COLO668 (cell line): ENCODE data around the gene DHRS1.

Source experiments
- DNase-seq: peaks from one replicate; lab custom pipeline; 2025; ENCODE audit not compliant: unreplicated experiment; lab: John Stamatoyannopoulos, UW

Gene DHRS1

DNA sequence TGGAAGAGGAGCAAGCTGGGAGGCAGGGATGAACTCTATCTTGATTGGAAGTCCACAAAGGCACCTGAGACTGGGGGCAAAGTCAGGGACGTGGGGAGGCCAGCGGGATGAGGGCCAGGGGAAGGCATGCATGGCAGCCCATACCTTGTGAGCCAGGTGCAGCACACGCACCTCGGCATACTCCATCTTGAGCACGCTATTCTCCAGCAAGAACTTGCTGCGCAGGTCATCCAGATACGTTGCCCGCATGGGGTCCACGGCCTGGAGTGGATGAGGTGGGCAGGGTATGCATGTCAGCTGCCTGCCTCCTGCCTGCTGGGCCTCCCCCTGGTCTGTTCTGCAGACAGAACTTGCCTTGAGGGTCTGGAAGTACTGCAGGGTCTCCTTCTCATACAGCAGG is 32.1 kb downstream of the DHRS1 start:
- DNase-seq = no peak

GRCh38 chr14:24266344-24267244 is 33.0 kb downstream of the DHRS1 start:
- DNase-seq = no peak

- DNase-seq = no peak
These were observed 35.3 kb downstream of the DHRS1 start for GRCh38 chr14:24264298-24264697.

DNA sequence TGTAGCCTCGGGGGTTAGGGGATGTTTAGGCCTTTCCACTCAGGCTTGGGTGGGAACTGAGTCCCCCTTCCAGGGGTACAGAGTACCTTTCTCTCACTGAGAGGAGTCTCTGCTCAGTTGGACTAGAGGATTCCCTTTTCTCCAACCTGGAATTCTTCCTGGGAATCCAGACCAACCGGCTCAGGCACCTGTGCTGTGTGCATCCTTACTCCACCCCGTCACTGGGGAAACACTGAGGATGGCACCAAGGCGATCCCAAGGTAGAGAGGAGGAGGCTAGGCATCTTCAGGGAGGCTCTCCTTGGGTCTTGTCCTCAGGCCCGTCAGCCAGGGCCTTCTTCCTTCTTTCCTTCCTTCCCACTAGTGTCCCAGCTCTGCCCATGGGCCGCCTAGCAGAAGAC is 35.7 kb downstream of the DHRS1 start:
- DNase-seq = no peak

GRCh38 chr14:24262821-24263733 is 36.5 kb downstream of the DHRS1 start, which contains the start of gene TGM1:
TSS of gene TGM1 (minus strand) at chr14:24263177. CDS start at chr14:24262352, 825 bp downstream.
- DNase-seq = no peak

GRCh38 chr14:24261969-24262327 is 37.6 kb downstream of the DHRS1 start:
- no peak for DNase-seq

- no peak for DNase-seq
These were observed 38.2 kb downstream of the DHRS1 start for GRCh38 chr14:24261256-24261968.

DNA sequence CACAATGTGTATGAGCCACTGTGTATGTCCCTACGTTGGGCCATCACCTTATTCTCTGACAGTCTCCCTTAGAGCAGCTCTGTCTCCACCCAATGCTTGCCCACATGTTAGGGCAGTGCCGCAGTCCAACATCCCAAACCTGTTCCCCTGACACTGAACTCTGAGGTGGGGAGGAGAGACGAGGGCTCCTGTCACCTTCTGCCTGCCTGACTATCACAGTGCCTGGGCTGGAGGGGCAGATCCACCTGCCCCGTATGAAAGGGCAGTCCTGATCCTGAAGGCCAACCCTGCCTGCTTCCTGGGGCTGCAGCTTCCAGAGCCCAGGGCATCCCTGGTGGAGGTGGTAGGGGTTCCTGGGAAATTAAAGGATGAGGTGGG is 38.8 kb downstream of the DHRS1 start:
- DNase-seq = no peak

DNA sequence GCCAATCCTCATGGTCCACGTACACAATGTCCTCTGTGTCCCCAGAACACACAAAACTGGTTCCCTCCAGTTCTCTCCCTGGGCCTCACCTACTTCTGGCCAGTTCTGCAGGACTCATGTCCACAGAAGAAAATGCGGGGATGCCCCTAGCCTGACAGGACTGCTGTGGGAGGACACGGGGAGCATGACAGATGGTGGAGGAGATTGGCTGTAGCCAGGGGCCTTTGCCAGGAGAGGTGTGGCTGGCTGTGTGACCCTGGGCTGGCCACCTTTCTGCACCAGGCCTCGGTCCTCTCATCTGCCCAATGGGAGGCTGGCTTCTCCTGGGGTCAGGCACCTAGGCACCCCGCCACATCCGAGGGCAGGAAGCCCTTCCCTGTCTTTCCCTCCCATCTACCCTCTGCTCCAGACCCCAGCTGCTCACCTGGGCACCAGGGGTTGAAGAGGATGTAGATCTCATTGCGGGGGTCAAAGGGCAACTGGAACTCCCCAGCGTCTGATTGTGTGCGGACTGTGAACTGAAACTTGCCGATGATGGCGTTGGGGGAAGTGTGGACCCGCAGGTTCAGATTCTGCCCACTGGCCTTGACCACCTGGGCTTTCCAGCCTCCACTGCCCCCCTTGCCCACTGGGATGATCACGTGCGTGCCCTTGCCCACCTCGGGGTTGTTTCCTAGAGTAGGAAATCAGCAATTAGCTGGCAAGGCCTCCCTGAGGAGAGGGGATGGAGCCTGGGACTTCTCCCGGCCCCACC is 39.4 kb downstream of the DHRS1 start:
- DNase-seq = no peak

DNA sequence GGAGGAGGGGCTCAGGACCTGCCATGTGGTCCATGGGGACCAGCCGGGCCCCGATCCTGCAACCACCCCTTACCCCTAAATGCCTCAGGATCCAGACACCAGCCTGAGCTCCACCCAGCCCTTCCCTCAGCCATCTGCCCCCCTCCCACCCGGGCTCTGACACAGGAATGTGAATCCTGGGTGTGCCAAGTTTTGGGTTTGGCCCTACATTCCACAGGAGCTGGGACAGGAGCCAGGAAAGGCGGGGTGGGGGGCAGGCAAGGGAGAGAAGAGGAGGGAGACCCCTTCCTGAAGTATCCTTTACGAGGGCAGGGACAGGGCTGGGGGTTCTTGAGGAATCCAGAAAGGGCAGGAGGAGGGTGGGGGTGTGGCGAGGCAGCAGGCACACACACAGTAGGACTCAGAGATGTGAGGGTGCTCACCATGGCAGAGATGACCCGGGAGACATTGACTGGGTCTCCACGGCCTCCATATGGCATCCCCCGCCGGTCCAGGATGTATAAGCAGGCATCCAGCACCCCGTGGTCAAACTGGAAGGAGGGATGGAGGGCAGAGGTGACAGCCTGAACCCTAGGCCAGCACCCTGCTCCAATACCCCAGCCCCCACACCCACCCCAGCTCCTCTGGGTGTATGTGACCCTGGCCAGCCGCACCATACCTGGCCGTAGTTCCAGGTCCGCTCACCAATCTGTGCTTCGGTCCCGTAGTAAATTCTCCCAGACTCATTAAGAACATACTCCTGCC is 40.1 kb downstream of the DHRS1 start:
- DNase-seq = no peak

DNA sequence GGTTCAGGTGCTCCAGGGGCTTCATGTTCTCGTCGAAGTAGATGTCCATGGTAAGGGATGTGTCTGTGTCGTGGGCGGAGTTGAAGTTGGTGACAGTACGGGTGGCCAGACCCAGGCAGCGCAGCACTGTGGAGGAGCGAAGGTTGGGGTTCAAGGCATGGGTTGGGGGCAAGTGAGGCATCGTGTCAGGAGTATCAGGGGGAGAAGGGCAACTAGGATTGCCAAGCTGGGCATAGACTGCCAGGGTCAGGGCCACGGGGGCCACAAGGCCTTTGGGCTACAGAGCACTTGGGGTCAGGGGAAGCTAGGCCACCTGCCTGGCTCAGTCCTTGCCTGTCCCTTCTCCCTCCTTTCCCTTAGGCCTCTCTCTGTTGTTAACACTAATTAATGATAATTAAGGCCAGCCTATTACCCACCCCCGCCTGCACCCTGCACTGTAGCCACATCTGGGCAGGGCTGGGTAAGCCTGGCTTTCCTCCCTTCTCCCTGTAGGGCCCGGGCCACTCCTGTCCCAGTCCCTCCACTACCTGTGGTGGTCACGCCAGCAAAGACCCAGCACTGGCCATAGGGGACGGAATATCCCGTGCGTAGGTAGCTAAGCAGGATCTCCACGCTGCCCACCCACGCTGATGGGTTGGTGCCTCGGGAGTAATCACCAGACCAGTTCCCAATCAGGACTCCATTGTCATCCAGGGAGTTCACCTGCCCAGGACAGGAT is 40.9 kb downstream of the DHRS1 start:
- no peak for DNase-seq

- DNase-seq = no peak
These were observed 41.5 kb downstream of the DHRS1 start for GRCh38 chr14:24258119-24258518.

DNA sequence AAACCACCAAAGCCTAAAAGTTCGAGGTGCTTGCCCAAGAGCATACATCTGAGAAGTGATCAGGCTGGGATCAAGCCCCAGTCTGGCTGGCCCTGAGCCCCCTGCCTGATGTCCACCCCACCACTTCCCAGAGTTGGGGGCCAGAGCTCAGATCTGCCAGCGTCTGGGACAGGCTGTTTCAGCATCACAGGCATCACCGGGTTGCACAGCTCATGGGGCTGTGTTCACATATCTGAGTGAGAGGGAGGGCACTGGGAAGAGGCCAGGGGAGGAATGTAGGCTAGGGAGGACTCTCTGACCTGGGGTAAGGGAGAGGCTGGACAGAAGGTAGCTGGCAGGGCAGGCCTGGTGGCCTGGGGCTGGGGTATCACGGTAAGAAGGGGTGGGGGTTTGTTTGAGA is 42.6 kb downstream of the DHRS1 start:
- no peak for DNase-seq

DNA sequence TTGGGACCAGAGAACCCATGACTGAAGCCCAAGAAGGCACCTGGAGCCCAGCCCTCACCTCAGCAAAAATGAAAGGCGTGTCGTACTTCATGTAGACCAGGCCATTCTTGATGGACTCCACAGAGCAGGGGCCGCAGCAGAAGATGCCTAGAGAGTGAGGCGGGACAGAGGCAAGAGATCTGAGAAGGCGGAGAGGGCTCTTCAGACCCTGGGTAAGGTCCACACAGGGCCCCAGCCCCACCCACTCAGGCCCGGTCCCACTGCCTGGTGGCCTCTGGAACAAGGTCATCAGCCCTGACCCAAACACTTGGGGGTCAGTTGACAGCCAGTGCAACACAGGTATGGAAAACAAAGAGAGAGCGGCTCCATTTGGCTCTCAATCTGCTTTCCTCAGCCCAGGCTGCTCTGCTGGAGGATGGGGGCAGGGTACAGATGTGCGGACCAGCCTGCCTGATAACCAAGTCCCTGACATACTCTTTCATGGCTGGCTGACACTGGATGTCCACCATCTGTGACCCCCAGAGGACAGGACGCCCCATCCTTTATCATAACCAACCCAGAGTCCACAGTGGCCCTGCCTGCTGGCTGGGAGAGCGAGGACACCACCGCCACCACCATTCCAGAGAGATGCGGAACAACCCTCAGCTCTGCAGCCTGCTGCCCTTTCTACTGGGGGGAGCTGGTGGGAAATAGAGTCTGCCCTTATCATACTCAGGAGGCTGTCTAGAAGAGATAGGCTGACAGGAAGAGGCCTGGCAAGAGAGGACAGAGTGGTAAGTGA is 43.5 kb downstream of the DHRS1 start:
- DNase-seq = no peak

- DNase-seq = no peak
These were observed 44.1 kb downstream of the DHRS1 start for GRCh38 chr14:24255438-24255837.

- no peak for DNase-seq
These were observed 44.8 kb downstream of the DHRS1 start for GRCh38 chr14:24254630-24255392.

DNA sequence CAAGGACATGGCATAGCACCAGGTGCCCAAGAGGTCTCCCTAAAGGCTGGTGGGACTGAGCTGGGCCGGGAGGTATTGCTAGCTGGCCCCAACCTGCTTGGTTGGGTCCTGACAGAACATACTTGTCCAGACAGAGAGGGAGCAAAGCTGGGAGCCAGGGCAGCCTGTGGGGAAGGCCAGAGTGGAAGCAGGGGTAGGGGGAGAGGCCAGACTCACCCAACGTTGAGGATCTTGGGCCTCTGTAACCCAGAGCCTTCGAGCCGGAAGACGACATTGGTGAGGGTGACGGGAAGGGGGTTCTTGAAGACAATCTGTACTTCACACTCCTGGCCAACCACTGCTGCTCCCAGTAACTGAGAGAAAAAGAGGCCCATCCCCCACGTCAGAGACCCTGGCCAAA is 45.6 kb downstream of the DHRS1 start:
- no peak for DNase-seq
